Endodermal cell (in vitro differentiated cells): Measurements from ENCODE around the gene ANKRD17. TPM values are rescaled to one million over a fixed set of nuclear protein-coding genes. Genes with fewer than 3 reads are reported as not detected.

ENCODE experiments used
- DNase-seq: peaks from one replicate; pipeline ENCODE4 v3.0.0-alpha.2; 2017
- H3K27ac ChIP-seq: 2 replicates; pipeline ENCODE4 v1.5.1; 2013; ENCODE audit warnings: mild to moderate bottlenecking, low read depth, low read length, moderate library complexity
- H3K27me3 ChIP-seq: 2 replicates; pipeline ENCODE4 v1.6.1; 2013; ENCODE audit warnings: mild to moderate bottlenecking, low read length, moderate library complexity; ENCODE audit not compliant: insufficient read depth, control insufficient read depth, poor library complexity, severe bottlenecking
- H3K36me3 ChIP-seq: 2 replicates; pipeline ENCODE4 v1.7.0; 2013; ENCODE audit warnings: mild to moderate bottlenecking, low read length, moderate library complexity; ENCODE audit not compliant: control insufficient read depth, insufficient read depth
- H3K4me1 ChIP-seq: one replicate; pipeline ENCODE4 v1.7.0; 2013; ENCODE audit warnings: low read length; ENCODE audit not compliant: control insufficient read depth, insufficient read depth
- H3K4me3 ChIP-seq: 2 replicates; pipeline ENCODE4 v1.5.1; 2013; ENCODE audit warnings: mild to moderate bottlenecking, low read length, moderate library complexity
- H3K9ac ChIP-seq: 2 replicates; pipeline ENCODE4 v1.6.1; 2013; ENCODE audit warnings: mild to moderate bottlenecking, low read length, moderate library complexity; ENCODE audit not compliant: poor library complexity, severe bottlenecking; ENCODE audit errors: extremely low read depth
- H3K9me3 ChIP-seq: 2 replicates; pipeline ENCODE4 v1.6.1; 2013; ENCODE audit warnings: mild to moderate bottlenecking, low read length, moderate library complexity; ENCODE audit not compliant: control insufficient read depth
- H3K27ac Mint-ChIP-seq: 2 replicates; pipeline ENCODE4 v1.8.0; 2020; ENCODE audit warnings: mixed read lengths
- H3K27me3 Mint-ChIP-seq: 2 replicates; pipeline ENCODE4 v1.8.0; 2021; ENCODE audit warnings: mild to moderate bottlenecking, mixed read lengths; ENCODE audit not compliant: insufficient read depth
- H3K36me3 Mint-ChIP-seq: 2 replicates; pipeline ENCODE4 v1.8.0; 2020; ENCODE audit warnings: low read depth, mixed read lengths
- H3K4me1 Mint-ChIP-seq: 2 replicates; pipeline ENCODE4 v1.8.0; 2020; ENCODE audit warnings: mixed read lengths
- H3K4me3 Mint-ChIP-seq: 2 replicates; pipeline ENCODE4 v1.8.0; 2020; ENCODE audit warnings: mild to moderate bottlenecking, moderate library complexity, mixed read lengths
- H3K9me3 Mint-ChIP-seq: 2 replicates; pipeline ENCODE4 v1.8.0; 2020; ENCODE audit warnings: mild to moderate bottlenecking, mixed read lengths
- WGBS, 2 experiments: methylation state at CpG; one replicate each; pipeline versions ENCODE4 v1.1.5 to v1.1.7; 2013; ENCODE audit warnings: missing lambda C conversion rate in 2 of 2, mixed read lengths in 1 of 2; ENCODE audit not compliant: insufficient coverage in 1 of 2, insufficient read length in 1 of 2; 5-methylcytosine and 5-hydroxymethylcytosine counted together
- total RNA-seq, 2 donors: library from RNA; stranded (reverse); fragmentation: NEBNext Ultra II Directional in 1 of 2; extraction: Animal tissue kit (Norgen Biotek cat#: 25700) in 1 of 2; gene quantifications; 2 replicates in 1 of 2; 3 replicates in 1 of 2; pipeline ENCODE4 v1.2.1, GENCODE V29; 2021
- TF ChIP-seq, protein P1 (sequence below): fragments of 200-600 bp; sonication (generic); conservative IDR thresholded peaks from 2 replicates; pipeline ENCODE4 v1.5.0; 2021; ENCODE audit warnings: antibody characterized with exemption, mild to moderate bottlenecking

The ANKRD17 gene
- total RNA-seq, 2 donors from 2014 or later = 83.6 to 84.3 TPM

DNA sequence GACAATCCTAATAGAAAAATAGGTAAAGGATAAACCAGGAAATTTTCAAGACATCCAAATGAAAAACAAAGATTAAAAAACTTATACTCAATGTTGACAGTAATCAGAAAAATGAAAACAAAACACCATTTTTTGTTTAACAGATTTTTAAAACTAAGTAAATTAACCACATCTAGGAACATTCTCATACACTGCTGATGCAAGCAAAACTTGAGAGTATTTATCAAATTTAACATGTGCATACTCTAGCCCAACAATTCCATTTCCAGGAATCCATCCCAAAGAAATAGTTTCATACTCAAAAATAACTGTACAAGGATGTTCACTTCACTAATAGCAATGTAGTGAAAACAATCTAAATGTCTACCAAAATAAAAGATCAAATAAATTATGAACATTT, 11.5 kb downstream of the ANKRD17 start:
- no peak overlapping the region for H3K27ac ChIP-seq
- Mint-ChIP-seq H3K36me3 (peaks cover 31% of the 10 kb centered on the region), H3K9me3 (no peaks in the 10 kb centered on the region), H3K4me1 (peaks cover 33% of the 10 kb centered on the region), H3K4me3 (no peak overlapping the region), H3K27me3 (no peaks in the 10 kb centered on the region), H3K27ac (no peak overlapping the region)
- peaks cover 10% of the 10 kb centered on the region for H3K4me1 ChIP-seq
- DNase-seq = no peak
- no peaks in the 10 kb centered on the region for H3K9me3 ChIP-seq
- H3K9ac ChIP-seq = no peak overlapping the region
- H3K27me3 ChIP-seq = no peaks in the 10 kb centered on the region
- TF ChIP-seq, protein P1, sequence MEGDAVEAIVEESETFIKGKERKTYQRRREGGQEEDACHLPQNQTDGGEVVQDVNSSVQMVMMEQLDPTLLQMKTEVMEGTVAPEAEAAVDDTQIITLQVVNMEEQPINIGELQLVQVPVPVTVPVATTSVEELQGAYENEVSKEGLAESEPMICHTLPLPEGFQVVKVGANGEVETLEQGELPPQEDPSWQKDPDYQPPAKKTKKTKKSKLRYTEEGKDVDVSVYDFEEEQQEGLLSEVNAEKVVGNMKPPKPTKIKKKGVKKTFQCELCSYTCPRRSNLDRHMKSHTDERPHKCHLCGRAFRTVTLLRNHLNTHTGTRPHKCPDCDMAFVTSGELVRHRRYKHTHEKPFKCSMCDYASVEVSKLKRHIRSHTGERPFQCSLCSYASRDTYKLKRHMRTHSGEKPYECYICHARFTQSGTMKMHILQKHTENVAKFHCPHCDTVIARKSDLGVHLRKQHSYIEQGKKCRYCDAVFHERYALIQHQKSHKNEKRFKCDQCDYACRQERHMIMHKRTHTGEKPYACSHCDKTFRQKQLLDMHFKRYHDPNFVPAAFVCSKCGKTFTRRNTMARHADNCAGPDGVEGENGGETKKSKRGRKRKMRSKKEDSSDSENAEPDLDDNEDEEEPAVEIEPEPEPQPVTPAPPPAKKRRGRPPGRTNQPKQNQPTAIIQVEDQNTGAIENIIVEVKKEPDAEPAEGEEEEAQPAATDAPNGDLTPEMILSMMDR = no peak
- peaks cover 27% of the 10 kb centered on the region for H3K36me3 ChIP-seq
- H3K4me3 ChIP-seq = peak overlapping the region; percentile 66

DNA sequence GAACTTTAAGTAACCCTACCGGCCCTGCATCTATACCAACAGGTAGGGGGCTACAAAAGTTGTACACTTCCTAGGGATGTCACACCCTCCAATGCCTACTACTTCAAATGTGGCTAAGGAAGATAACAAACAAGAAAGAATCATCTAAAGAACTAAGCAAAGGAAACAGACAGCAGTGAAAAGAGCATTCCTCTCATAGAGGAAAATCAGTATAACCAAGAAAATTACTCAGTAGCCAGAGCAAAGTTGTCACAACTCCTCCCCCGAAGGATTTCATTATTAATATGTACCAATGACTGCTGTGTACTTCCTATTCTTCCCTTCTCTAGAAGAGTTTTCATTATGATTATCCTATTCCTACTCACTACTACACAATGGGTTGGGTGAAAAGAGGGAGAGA, 12.6 kb downstream of the ANKRD17 start:
- H3K36me3 ChIP-seq = peaks cover 15% of the 10 kb centered on the region
- no peak overlapping the region for H3K27ac ChIP-seq
- no peaks in the 10 kb centered on the region for H3K27me3 ChIP-seq
- H3K9me3 ChIP-seq = no peaks in the 10 kb centered on the region
- H3K27ac Mint-ChIP-seq = peak overlapping the region; percentile 46
- H3K36me3 Mint-ChIP-seq = peaks cover 31% of the 10 kb centered on the region
- no peak for DNase-seq
- H3K4me1 ChIP-seq = peaks cover 10% of the 10 kb centered on the region
- 87% methylated on average over 2 of the region's 2 CpGs; no CpG with 5 or more reads in 1 of the 2 experiments for WGBS, 2 experiments
- no peaks in the 10 kb centered on the region for H3K27me3 Mint-ChIP-seq
- H3K4me1 Mint-ChIP-seq = peaks cover 33% of the 10 kb centered on the region
- TF ChIP-seq, protein P1 = no peak
- no peaks in the 10 kb centered on the region for H3K9me3 Mint-ChIP-seq
- peak overlapping the region; percentile 66 for H3K4me3 ChIP-seq
- H3K4me3 Mint-ChIP-seq = no peak overlapping the region
- no peak overlapping the region for H3K9ac ChIP-seq

DNA sequence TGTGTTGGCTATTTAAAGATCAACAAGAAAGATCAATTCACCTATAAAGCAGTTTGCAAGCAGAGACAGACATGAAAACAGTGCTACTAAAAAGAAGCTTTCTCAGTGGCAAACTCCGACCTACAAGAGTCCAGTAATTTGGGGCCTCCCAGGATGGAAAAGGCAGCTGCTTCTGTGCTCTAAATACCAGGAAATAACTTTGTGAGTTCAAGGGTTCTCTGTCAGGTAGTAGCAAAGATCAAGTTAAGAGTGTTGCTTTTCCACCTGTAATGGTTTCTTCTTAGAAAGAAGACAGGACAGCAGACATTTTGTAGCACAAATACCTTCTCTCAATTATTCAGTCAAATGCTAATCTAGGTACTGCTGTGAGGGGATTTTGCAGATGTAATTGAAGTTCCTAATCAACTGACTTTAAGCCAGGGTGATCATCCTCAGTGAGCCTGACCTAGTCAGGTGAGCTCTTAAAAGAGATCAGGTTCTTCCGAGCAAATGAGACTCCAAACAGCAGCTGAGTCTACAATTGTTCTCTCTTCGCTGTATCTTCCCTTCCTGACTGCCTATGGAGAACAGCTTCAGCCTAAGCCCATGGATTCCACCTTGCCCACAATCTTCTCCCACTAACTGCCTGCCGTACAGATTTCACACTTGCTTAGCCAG, 13.5 kb downstream of the ANKRD17 start:
- Histone ChIP-seq H3K4me1 (peaks cover 10% of the 10 kb centered on the region), H3K9ac (no peak overlapping the region), H3K9me3 (no peaks in the 10 kb centered on the region), H3K27ac (no peak overlapping the region), H3K36me3 (peaks cover 12% of the 10 kb centered on the region), H3K4me3 (peak overlapping the region; percentile 33), H3K27me3 (no peaks in the 10 kb centered on the region)
- Mint-ChIP-seq H3K27ac (peak overlapping the region; percentile 94), H3K4me3 (no peak overlapping the region), H3K27me3 (no peaks in the 10 kb centered on the region), H3K36me3 (peaks cover 24% of the 10 kb centered on the region), H3K9me3 (no peaks in the 10 kb centered on the region), H3K4me1 (peaks cover 33% of the 10 kb centered on the region)
- no peak for DNase-seq
- TF ChIP-seq, protein P1 = no peak
- WGBS, 2 experiments = 82 to 100% methylated on average over 3 to 4 of the region's 4 CpGs
